Glutamatergic neuron (in vitro differentiated cells): ENCODE data around the gene VPS35L. TPM values are rescaled to one million over a fixed set of nuclear protein-coding genes. Genes with fewer than 3 reads are reported as not detected.

ENCODE experiments used
- DNase-seq: peaks from one replicate; pipeline ENCODE4 v3.0.0; 2022
- H3K27ac Mint-ChIP-seq: one replicate; pipeline ENCODE4 v1.8.0; 2020; ENCODE audit warnings: mild to moderate bottlenecking, mixed read lengths, inconsistent platforms; ENCODE audit not compliant: unreplicated experiment
- H3K27me3 Mint-ChIP-seq: one replicate; pipeline ENCODE4 v1.8.0; 2020; ENCODE audit warnings: mild to moderate bottlenecking, moderate library complexity, mixed read lengths, inconsistent platforms; ENCODE audit not compliant: unreplicated experiment
- H3K36me3 Mint-ChIP-seq: one replicate; pipeline ENCODE4 v1.8.0; 2020; ENCODE audit warnings: mild to moderate bottlenecking, mixed read lengths, inconsistent platforms; ENCODE audit not compliant: unreplicated experiment
- H3K4me1 Mint-ChIP-seq: one replicate; pipeline ENCODE4 v1.8.0; 2020; ENCODE audit warnings: mild to moderate bottlenecking, low read depth, mixed read lengths, inconsistent platforms; ENCODE audit not compliant: unreplicated experiment
- H3K4me3 Mint-ChIP-seq: one replicate; pipeline ENCODE4 v1.8.0; 2020; ENCODE audit warnings: mild to moderate bottlenecking, mixed read lengths, inconsistent platforms; ENCODE audit not compliant: unreplicated experiment
- H3K9me3 Mint-ChIP-seq: one replicate; pipeline ENCODE4 v1.8.0; 2020; ENCODE audit warnings: mild to moderate bottlenecking, moderate library complexity, mixed read lengths, inconsistent platforms; ENCODE audit not compliant: unreplicated experiment
- CTCF ChIP-seq: fragments of 200-600 bp; sonication (generic); IDR thresholded peaks from one replicate; pipeline ENCODE4 v1.5.0; 2021; ENCODE audit not compliant: partially characterized antibody, unreplicated experiment
- total RNA-seq: library from RNA; stranded (reverse); fragmentation: NEBNext Ultra II Directional; extraction: Animal tissue kit (Norgen Biotek cat#: 25700); gene quantifications from one replicate; pipeline ENCODE4 v1.2.1, GENCODE V29; 2021; ENCODE audit not compliant: unreplicated experiment

VPS35L gene
- total RNA-seq, 1 donor from 2014 or later = 57.1 TPM

- no peak overlapping the region for H3K4me3 Mint-ChIP-seq
- no peaks in the 10 kb centered on the region for H3K9me3 Mint-ChIP-seq
- no peak overlapping the region for H3K27ac Mint-ChIP-seq
- H3K4me1 Mint-ChIP-seq = no peaks in the 10 kb centered on the region
- no peak for DNase-seq
- TF ChIP-seq CTCF = no peak
- peaks cover 5% of the 10 kb centered on the region for H3K27me3 Mint-ChIP-seq
- H3K36me3 Mint-ChIP-seq = peaks cover 6% of the 10 kb centered on the region
Measured at GRCh38 chr16:19690196-19690595, 134.7 kb downstream of the VPS35L start.

GRCh38 chr16:19691161-19691711 is 135.7 kb downstream of the VPS35L start:
- no peak for TF ChIP-seq CTCF
- Mint-ChIP-seq H3K4me3 (no peak overlapping the region), H3K27ac (no peak overlapping the region), H3K36me3 (no peaks in the 10 kb centered on the region), H3K4me1 (no peaks in the 10 kb centered on the region), H3K9me3 (no peaks in the 10 kb centered on the region), H3K27me3 (peaks cover 5% of the 10 kb centered on the region)
- DNase-seq = no peak

DNA sequence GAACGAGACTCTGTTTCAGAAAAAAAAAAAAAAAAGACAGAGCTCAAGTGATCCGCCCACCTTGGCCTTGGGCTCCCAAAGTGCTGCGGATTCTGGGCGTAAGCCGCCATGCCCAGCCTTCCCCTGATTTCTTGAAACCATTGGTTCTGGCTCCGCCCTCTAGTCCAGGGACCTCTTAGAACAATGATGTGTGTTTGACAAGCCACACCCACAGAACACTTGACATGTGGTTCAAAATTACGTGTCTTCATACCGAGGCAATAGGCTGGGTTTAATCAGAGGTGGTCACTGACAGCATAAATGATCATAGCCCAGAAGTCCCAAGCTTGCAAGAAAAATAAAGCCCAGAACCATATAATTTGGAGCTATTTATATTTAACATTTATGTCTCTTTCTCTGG is 139.5 kb downstream of the VPS35L start:
- H3K4me1 Mint-ChIP-seq = no peaks in the 10 kb centered on the region
- no peaks in the 10 kb centered on the region for H3K9me3 Mint-ChIP-seq
- H3K27me3 Mint-ChIP-seq = peaks cover 3% of the 10 kb centered on the region
- H3K36me3 Mint-ChIP-seq = peaks cover under 1% of the 10 kb centered on the region
- no peak overlapping the region for H3K27ac Mint-ChIP-seq
- H3K4me3 Mint-ChIP-seq = no peak overlapping the region
- no peak for TF ChIP-seq CTCF
- no peak for DNase-seq

- no peak overlapping the region for H3K27ac Mint-ChIP-seq
- DNase-seq = no peak
- H3K4me1 Mint-ChIP-seq = no peaks in the 10 kb centered on the region
- no peaks in the 10 kb centered on the region for H3K9me3 Mint-ChIP-seq
- H3K36me3 Mint-ChIP-seq = peaks cover 4% of the 10 kb centered on the region
- TF ChIP-seq CTCF = no peak
- peaks cover 3% of the 10 kb centered on the region for H3K27me3 Mint-ChIP-seq
- H3K4me3 Mint-ChIP-seq = no peak overlapping the region
Measured at GRCh38 chr16:19696328-19696727, 140.8 kb downstream of the VPS35L start.

DNA sequence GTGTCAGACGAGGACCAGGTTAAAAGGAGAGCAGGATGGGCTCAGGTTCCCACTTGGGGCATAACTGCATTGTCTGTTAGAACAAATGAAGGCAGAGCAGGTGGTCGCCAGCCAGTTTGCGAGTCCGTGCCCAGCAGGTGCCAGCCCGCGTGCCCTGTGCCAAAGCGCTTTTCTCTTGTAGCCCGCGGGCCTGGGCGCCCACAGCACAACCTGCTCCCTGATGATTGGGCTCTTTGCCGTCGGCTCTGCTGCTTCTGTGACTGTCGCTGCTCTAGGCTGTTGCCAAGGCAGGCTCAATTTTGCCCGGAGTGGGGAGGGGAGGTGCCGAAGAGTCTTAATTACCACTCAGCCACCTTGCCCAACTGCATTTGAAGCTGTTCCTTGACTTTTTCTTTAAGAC is 141.5 kb downstream of the VPS35L start:
- no peaks in the 10 kb centered on the region for H3K4me1 Mint-ChIP-seq
- H3K27ac Mint-ChIP-seq = no peak overlapping the region
- no peak overlapping the region for H3K4me3 Mint-ChIP-seq
- peaks cover 3% of the 10 kb centered on the region for H3K27me3 Mint-ChIP-seq
- no peak for TF ChIP-seq CTCF
- H3K36me3 Mint-ChIP-seq = peaks cover 4% of the 10 kb centered on the region
- H3K9me3 Mint-ChIP-seq = no peaks in the 10 kb centered on the region
- DNase-seq = no peak
